Measurements from ENCODE around the gene HPS6. TPM values are rescaled to one million over a fixed set of nuclear protein-coding genes. Genes with fewer than 3 reads are reported as not detected.

The HPS6 gene
- total and polyA plus RNA-seq, 9 of the 15 experiments (the other 6 are each of a cell fraction or from before 2014, with no cell fraction given): 0.45 to 14.0 (median 4.5) TPM

GRCh38 chr10:102112210-102112817 is 47.2 kb downstream of the HPS6 start (continued):
- TF ChIP-seq ZBTB34 (CRISPR knock-in tag; IDR thresholded peaks at IDR 0.05) (no peak), MAFK (IDR thresholded peaks at IDR 0.05; ENCODE audit: low read length) (no peak), MTA2 (IDR thresholded peaks at IDR 0.05; ENCODE audit: low read depth) (peak; percentile 73), KDM1A (IDR thresholded peaks at IDR 0.05) (peak; percentile 90 to 93), ETS1 (conservative IDR thresholded peaks at IDR 0.05; ENCODE audit: control insufficient read depth, low read depth, low read length) (peak; percentile 59), RNF2 (IDR thresholded peaks at IDR 0.05) (peak; percentile 94), TAL1 (IDR thresholded peaks at IDR 0.05) (peak; percentile 81), ZBTB1 (CRISPR knock-in tag; IDR thresholded peaks at IDR 0.05; ENCODE audit: borderline replicate concordance, low read depth) (no peak), WHSC1 (IDR thresholded peaks at IDR 0.05; ENCODE audit: low read length) (no peak), ZBED1 (IDR thresholded peaks at IDR 0.05) (no peak), PYGO2 (tag; IDR thresholded peaks at IDR 0.05) (no peak), ZNF395 (CRISPR knock-in tag; IDR thresholded peaks at IDR 0.05) (no peak), PREB (CRISPR knock-in tag; IDR thresholded peaks at IDR 0.05) (no peak), KLF6 (CRISPR knock-in tag; IDR thresholded peaks at IDR 0.05; ENCODE audit: borderline replicate concordance) (peak; percentile 26; the same call in 1 of the 2 replicates), TCF3 (CRISPR knock-in tag; IDR thresholded peaks at IDR 0.05) (peak; percentile 87), CXXC5 (CRISPR knock-in tag; IDR thresholded peaks at IDR 0.05) (0 out of 2 replicates have a peak, but pooled peaks have one; percentile 48), NR2C1 (IDR thresholded peaks at IDR 0.05) (0 out of 2 replicates have a peak, but pooled peaks have one; percentile 31), NR2C1 (tag; IDR thresholded peaks at IDR 0.05) (0 out of 2 replicates have a peak, but pooled peaks have one; percentile 18), AFF4 (CRISPR knock-in tag; IDR thresholded peaks at IDR 0.05) (no peak), CBX2 (IDR thresholded peaks at IDR 0.05; ENCODE audit: insufficient read depth, low read length, poor library complexity, severe bottlenecking) (no peak), BACH1 (tag; IDR thresholded peaks at IDR 0.05) (no peak)

Data from K562 (cell line).